ENCODE results near the gene ZNF397.
"Not testable (repeated sequence)": the region's sequence is repeated elsewhere in the genome, so short reads cannot be mapped to it uniquely, and the experiment has no call there.

Gene ZNF397

GRCh38 chr18:35201256-35201931 is 39.4 kb upstream of the ZNF397 start:
- no peak for TF ChIP-seq CTCF (IDR thresholded peaks at IDR 0.05; ENCODE audit: control extremely low read depth, extremely low read depth, low read depth, missing control alignments)
- ChIA-PET POLR2A (no interaction called here), CTCF (interaction anchor here (1.0 to 3.4 kb wide), 4 partner anchors 12 to 39 kb away, joined by 3 to 17 read pairs (median 4); no protein-coding TSS in a partner anchor)
- DNase-seq (ENCODE audit: extremely low spot score) = no peak

GRCh38 chr18:35203067-35203466 is 37.8 kb upstream of the ZNF397 start:
- ChIA-PET CTCF (interaction anchor here (0.7 to 3.4 kb wide), 2 partner anchors 28 to 75 kb away, joined by 3 to 17 read pairs; no protein-coding TSS in a partner anchor), POLR2A (interaction anchor here (0.5 to 0.6 kb wide), 2 partner anchors 682 to 686 kb away, joined by 3 to 4 read pairs; no protein-coding TSS in a partner anchor)
- DNase-seq (ENCODE audit: extremely low spot score) = no peak
- TF ChIP-seq CTCF (IDR thresholded peaks at IDR 0.05; ENCODE audit: control extremely low read depth, extremely low read depth, low read depth, missing control alignments) = no peak

GRCh38 chr18:35205199-35205712 is 35.6 kb upstream of the ZNF397 start:
- ChIA-PET POLR2A (no interaction called here), CTCF (no interaction called here)
- TF ChIP-seq CTCF (IDR thresholded peaks at IDR 0.05; ENCODE audit: control extremely low read depth, extremely low read depth, low read depth, missing control alignments) = no peak
- DNase-seq (ENCODE audit: extremely low spot score) = no peak

- POLR2A ChIA-PET; DNase-seq (ENCODE audit: extremely low spot score); CTCF ChIA-PET: not testable (repeated sequence)
These were observed 34.9 kb upstream of the ZNF397 start for GRCh38 chr18:35205746-35206458.

GRCh38 chr18:35215026-35215425 is 25.8 kb upstream of the ZNF397 start:
- POLR2A ChIA-PET = no interaction called here
- no peak for DNase-seq (ENCODE audit: extremely low spot score)

GRCh38 chr18:35216611-35217010 is 24.2 kb upstream of the ZNF397 start:
- CTCF ChIA-PET; DNase-seq (ENCODE audit: extremely low spot score); POLR2A ChIA-PET: not testable (repeated sequence)

More at GRCh38 chr18:35215026-35215425, 25.8 kb upstream of the ZNF397 start:
- CTCF ChIA-PET = no interaction called here
- TF ChIP-seq CTCF (IDR thresholded peaks at IDR 0.05; ENCODE audit: control extremely low read depth, extremely low read depth, low read depth, missing control alignments) = no peak

- CTCF ChIA-PET; POLR2A ChIA-PET; DNase-seq (ENCODE audit: extremely low spot score): not testable (repeated sequence)
These were observed 21.5 kb upstream of the ZNF397 start for GRCh38 chr18:35219331-35219730.

GRCh38 chr18:35220424-35220823 is 20.4 kb upstream of the ZNF397 start:
- POLR2A ChIA-PET = no interaction called here
- no peak for TF ChIP-seq CTCF (IDR thresholded peaks at IDR 0.05; ENCODE audit: control extremely low read depth, extremely low read depth, low read depth, missing control alignments)
- CTCF ChIA-PET = interaction anchor here (1.4 kb wide), 1 partner anchor 166 kb away, joined by 4 read pairs; no protein-coding TSS in a partner anchor
- no peak for DNase-seq (ENCODE audit: extremely low spot score)
